Transverse colon (tissue), 4 donors: ENCODE results near the gene RPL35. TPM values are rescaled to one million over a fixed set of nuclear protein-coding genes. Genes with fewer than 3 reads are reported as not detected.
"Not testable (repeated sequence)": the region's sequence is repeated elsewhere in the genome, so short reads cannot be mapped to it uniquely, and the experiment has no call there.

Source experiments
- DNase-seq: peaks from one replicate; pipeline ENCODE4 v3.0.0-alpha.2; 2019
- H3K27ac ChIP-seq, 4 donors: fragments of 200-600 bp; sonication (generic); 2 replicates each; pipeline ENCODE4 v1.5.1; 2016 to 2018; ENCODE audit warnings: inconsistent platforms in 4 of 4
- H3K27me3 ChIP-seq: fragments of 200-600 bp; sonication (generic); 2 replicates; pipeline ENCODE4 v1.5.1; 2017; ENCODE audit warnings: inconsistent platforms
- H3K36me3 ChIP-seq, 4 donors: fragments of 200-600 bp; sonication (generic); 2 replicates each; pipeline ENCODE4 v1.5.1; 2017 to 2019; ENCODE audit warnings: inconsistent platforms in 4 of 4
- H3K4me1 ChIP-seq, 4 donors: fragments of 200-600 bp; sonication (generic); 2 replicates each; pipeline ENCODE4 v1.5.1; 2017 to 2020; ENCODE audit warnings: inconsistent platforms in 4 of 4
- H3K4me3 ChIP-seq, 4 donors: fragments of 200-600 bp; sonication (generic); 1 replicate in 1 of 4; 2 replicates in 3 of 4; pipeline versions ENCODE4 v1.5.1 to v1.6.1; 2017 to 2019; ENCODE audit warnings: inconsistent platforms in 4 of 4
- H3K9me3 ChIP-seq, 2 donors: fragments of 200-600 bp; sonication (generic); 2 replicates each; pipeline ENCODE4 v1.5.1; 2017 to 2019; ENCODE audit warnings: inconsistent platforms in 2 of 2
- CTCF ChIP-seq, 5 experiments: fragments of 200-600 bp in 3 of 5; fragments of 450-650 bp in 2 of 5; sonication (generic) in 3 of 5; IDR thresholded peaks; 1 replicate in 2 of 5; 2 replicates in 3 of 5; pipeline ENCODE4 v1.5.1; 2016 to 2017; ENCODE audit warnings: antibody characterized with exemption in 5 of 5, inconsistent platforms in 3 of 5, mild to moderate bottlenecking in 2 of 5, moderate library complexity in 1 of 5
- EP300 ChIP-seq: sonication (generic); formaldehyde crosslinking; IDR thresholded peaks from one replicate; pipeline ENCODE4 v1.6.1; 2017; ENCODE audit warnings: antibody characterized with exemption, low read depth
- POLR2A ChIP-seq: fragments of 450-650 bp; IDR thresholded peaks from one replicate; pipeline ENCODE4 v1.6.1; 2016; ENCODE audit warnings: antibody characterized with exemption, mild to moderate bottlenecking, moderate library complexity
- POLR2AphosphoS5 ChIP-seq, 3 donors: sonication (generic); formaldehyde crosslinking; IDR thresholded peaks; one replicate each; pipeline ENCODE4 v1.6.1; 2016; ENCODE audit warnings: antibody characterized with exemption in 3 of 3
- WGBS, 2 donors: methylation state at CpG; one replicate each; pipeline ENCODE4 v1.1.5; 2018; ENCODE audit warnings: low coverage in 1 of 2; 5-methylcytosine and 5-hydroxymethylcytosine counted together
- in situ Hi-C, 4 donors: fragments of 200-750 bp; cut with MboI; loops; one replicate each; pipeline versions ENCODE4 v1.15.0 to v1.15.1; 2017; ENCODE audit warnings: low sequenced_read_pairs in 3 of 4, low pct_ligation_motif_present in 1 of 4, low pct_unique_long_range_greater_than_20kb in 1 of 4
- intact Hi-C: fragments of 100-400 bp; cut with DNase I; formaldehyde crosslinking; loops from one replicate; pipeline ENCODE4 v1.15.1; 2023; ENCODE audit warnings: low total_unique reads
- total RNA-seq, 4 donors: library from RNA; depleted of rRNA; stranded (reverse); fragments of >200 nt; gene quantifications; one replicate each; pipeline ENCODE4 v1.1.0, GENCODE V29; 2016

The RPL35 gene
- total RNA-seq, 4 donors from 2014 or later = 498 to 3,953 (median 1,382) TPM

- Histone ChIP-seq H3K27ac (no peak overlapping the region), H3K9me3 (no peaks in the 10 kb centered on the region), H3K27me3 (no peaks in the 10 kb centered on the region), H3K4me1 (peaks cover 6 to 24% (median 13%) of the 10 kb centered on the region in 4 donors), H3K4me3 (no peak overlapping the region), H3K36me3 (no peaks in the 10 kb centered on the region)
- intact Hi-C loops (no loop called here), in situ Hi-C loops (loop anchor here in 2 of 4 donors (5.0 kb wide), 2 partner anchors 72 to 78 kb away; partner anchors contain the start of genes NR6A1 (in 1 of the 2) and OLFML2A (in 1 of the 2))
- 39% methylated on average over 5 to 10 of the region's 10 CpGs for WGBS, 2 donors
- DNase-seq = no peak
- no peak for TF ChIP-seq EP300
Observed at GRCh38 chr9:124849801-124850200, 12.0 kb downstream of the RPL35 start.

- Histone ChIP-seq H3K36me3 (no peaks in the 10 kb centered on the region), H3K4me3 (no peak overlapping the region), H3K27me3 (no peaks in the 10 kb centered on the region), H3K9me3 (no peaks in the 10 kb centered on the region), H3K27ac (no peak overlapping the region), H3K4me1 (peaks cover 0 to 8% (median 0%) of the 10 kb centered on the region in 4 donors)
- intact Hi-C loops (no loop called here), in situ Hi-C loops (no loop called here)
- TF ChIP-seq CTCF (IDR thresholded peaks at IDR 0.05) (no peak), POLR2A (no peak), EP300 (no peak)
- DNase-seq = no peak
- 79% methylated on average over 6 of the region's 6 CpGs; no CpG with 5 or more reads in 1 of the 2 donors for WGBS, 2 donors
Observed at GRCh38 chr9:124846969-124847368, 14.8 kb downstream of the RPL35 start.

- 68 to 88% methylated on average over 3 to 9 of the region's 9 CpGs for WGBS, 2 donors
- H3K4me1 ChIP-seq, intact Hi-C loops, H3K36me3 ChIP-seq, H3K4me3 ChIP-seq, in situ Hi-C loops, H3K9me3 ChIP-seq, H3K27ac ChIP-seq, H3K27me3 ChIP-seq, DNase-seq: not testable (repeated sequence)
Observed at GRCh38 chr9:124846467-124846866, 15.3 kb downstream of the RPL35 start.

- TF ChIP-seq EP300 (no peak), CTCF (IDR thresholded peaks at IDR 0.05) (no peak), POLR2AphosphoS5 (IDR thresholded peaks at IDR 0.05) (no peak), POLR2A (no peak)
- 75% methylated on average over 4 of the region's 4 CpGs; no CpG with 5 or more reads in 1 of the 2 donors for WGBS, 2 donors
- Histone ChIP-seq H3K9me3 (no peaks in the 10 kb centered on the region), H3K27ac (no peak overlapping the region), H3K27me3 (no peaks in the 10 kb centered on the region), H3K36me3 (no peaks in the 10 kb centered on the region), H3K4me1 (no peaks in the 10 kb centered on the region), H3K4me3 (no peak overlapping the region)
- intact Hi-C loops = no loop called here
- DNase-seq = no peak
- in situ Hi-C loops = no loop called here
Observed at GRCh38 chr9:124844291-124844690, 17.5 kb downstream of the RPL35 start.

- H3K9me3 ChIP-seq = no peaks in the 10 kb centered on the region
- intact Hi-C loops = no loop called here
- no peak for DNase-seq
- in situ Hi-C loops = no loop called here
- no peaks in the 10 kb centered on the region for H3K27me3 ChIP-seq
- TF ChIP-seq POLR2AphosphoS5 (IDR thresholded peaks at IDR 0.05) (no peak), CTCF (IDR thresholded peaks at IDR 0.05) (no peak), EP300 (no peak), POLR2A (no peak)
- no peak overlapping the region for H3K27ac ChIP-seq
- no peaks in the 10 kb centered on the region for H3K36me3 ChIP-seq
- H3K4me3 ChIP-seq = no peak overlapping the region
- H3K4me1 ChIP-seq = no peaks in the 10 kb centered on the region
- 77% methylated on average over 11 of the region's 11 CpGs; no CpG with 5 or more reads in 1 of the 2 donors for WGBS, 2 donors
Observed at GRCh38 chr9:124843456-124844034, 18.2 kb downstream of the RPL35 start.
